G401.6 (cell line): ENCODE measurements around the gene KHNYN.
"Not testable (repeated sequence)": the region's sequence is repeated elsewhere in the genome, so short reads cannot be mapped to it uniquely, and the experiment has no call there.

Source experiments
- FAIRE-seq: peaks from 2 replicates; lab custom pipeline; 2012; peaks lifted over from hg19 to GRCh38; lab: Jason Lieb, UNC

KHNYN gene

DNA sequence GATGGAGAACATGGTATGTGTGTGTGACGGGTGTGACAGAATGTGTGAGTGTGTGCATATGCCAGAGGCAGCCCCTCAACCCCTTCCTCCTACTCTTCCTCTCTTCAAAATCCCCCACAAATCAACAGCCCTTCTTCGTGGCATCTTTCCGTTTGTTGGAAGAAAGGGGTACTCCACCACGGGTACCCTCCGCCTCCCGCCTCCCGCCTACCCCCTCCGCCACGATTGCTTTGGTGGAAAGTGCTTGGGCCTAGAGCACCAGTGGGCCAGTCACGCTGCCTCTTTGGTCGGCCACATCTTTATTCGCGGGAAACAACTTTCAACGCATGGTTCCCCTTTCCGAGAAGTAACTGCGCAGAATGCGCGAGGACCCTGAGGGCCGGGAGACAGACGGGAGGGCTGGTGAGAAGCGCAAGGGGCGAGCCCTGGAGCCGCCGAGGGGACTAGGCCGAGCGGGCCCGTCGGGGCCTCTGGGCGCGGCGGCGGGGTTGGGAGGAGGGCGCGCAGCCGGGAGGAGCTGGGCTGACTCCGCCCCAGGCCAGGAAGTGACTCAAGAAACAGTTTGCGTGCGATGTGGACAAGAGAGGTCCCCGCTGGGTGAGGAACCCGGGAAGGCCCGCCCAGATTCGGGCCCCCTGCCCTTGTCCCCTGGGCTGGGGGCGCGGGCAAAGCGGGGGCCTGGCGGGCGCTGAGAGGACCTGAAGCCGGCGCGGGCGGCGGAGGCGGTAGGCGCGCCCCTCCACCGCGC, at the start of gene KHNYN, which contains the start of gene CBLN3:
Gene KHNYN, plus strand, starts transcription at position 560 of the 748 bp plus-strand sequence. CDS start 777 bp downstream, outside the sequence.
Gene CBLN3, minus strand, starts transcription at position 274 of the 748 bp plus-strand sequence. CDS start 614 bp downstream, outside the sequence.
- FAIRE-seq = no peak

DNA sequence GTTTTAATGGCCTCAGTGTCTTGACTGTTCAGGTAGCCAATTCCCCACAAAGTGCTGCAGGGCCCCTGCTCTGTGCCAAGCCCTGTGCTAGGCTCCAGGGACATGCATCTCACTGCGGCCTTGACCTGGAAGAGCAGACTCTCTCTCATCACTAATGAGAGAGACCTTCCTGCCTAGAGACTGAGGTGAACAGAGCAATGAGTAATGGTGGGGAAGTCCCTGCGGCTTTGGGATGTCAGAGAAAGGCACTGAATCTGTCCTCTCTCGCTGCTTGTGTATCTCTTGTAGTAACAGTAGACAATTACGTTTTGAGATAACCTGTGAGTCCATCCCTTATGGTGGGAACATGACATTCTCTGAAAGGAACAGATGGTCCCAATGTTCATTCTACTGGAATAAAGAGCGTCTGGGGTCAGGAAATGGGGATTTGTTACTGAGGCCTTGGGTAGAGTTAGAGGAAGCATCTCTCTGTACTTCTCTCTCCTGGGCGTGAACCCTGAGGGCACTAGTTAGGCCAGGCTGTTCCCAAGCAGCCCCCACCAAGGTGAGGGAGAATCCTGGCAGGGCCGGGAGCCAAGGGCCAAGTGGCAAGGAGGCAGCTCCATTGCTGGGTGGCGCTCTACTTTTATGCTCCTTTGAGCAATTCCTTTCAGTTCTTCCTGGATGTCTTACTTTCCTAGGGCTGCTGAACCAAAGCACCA, 48.2 kb upstream of the KHNYN start:
- no peak for FAIRE-seq

DNA sequence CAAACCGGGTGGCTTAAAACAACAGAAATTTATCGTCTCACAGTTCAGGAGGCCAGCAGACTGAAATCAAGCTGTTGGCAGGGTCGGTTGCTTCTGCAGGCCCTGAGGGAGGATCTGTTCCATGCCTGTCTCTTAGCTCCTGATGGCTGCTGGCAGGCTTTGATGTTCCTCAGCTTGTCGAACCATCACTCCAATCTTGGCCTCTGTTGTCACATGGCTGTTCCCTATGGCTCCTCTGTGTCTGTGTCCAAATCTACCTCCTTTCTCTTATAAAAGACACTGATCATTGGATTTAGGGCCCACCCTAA, 47.7 kb upstream of the KHNYN start:
- no peak for FAIRE-seq

DNA sequence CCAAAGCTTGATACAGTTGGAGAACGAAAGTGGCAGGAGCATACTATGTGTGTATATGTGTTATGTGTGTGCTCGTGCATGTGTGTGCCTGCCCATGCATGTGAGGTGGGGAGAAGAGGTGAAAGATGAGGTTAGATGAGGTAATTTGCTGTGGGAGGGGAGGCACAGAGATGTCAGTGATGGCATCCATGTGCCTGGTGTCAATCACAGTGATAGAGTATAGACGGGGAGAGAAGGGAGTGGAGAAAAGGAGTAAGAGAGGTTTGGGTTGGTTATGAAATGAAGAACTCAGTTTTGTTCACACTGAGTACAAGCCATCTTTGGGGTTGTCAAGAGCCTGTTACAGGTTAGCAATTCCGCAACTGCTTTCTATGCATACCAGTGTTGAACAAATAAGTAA, 45.6 kb upstream of the KHNYN start:
- no peak for FAIRE-seq

DNA sequence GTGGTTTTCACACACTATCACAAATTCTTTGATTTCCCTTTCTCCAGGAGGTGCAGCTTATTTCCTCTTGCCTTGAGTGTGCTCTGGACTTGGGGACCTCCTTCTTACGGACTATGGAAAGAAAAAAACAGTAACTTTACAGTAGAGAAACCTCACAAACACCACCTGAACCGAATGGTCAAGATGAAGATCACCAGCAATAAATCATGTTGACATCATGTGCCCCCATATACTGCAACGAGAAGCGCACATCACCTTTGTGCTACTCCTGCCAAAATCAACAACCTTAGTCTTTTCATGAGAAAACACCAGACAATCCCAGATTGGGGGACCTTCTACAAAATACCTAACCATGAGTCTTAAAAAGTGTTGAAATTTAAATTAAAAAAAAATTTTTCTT, 44.2 kb upstream of the KHNYN start:
- no peak for FAIRE-seq

DNA sequence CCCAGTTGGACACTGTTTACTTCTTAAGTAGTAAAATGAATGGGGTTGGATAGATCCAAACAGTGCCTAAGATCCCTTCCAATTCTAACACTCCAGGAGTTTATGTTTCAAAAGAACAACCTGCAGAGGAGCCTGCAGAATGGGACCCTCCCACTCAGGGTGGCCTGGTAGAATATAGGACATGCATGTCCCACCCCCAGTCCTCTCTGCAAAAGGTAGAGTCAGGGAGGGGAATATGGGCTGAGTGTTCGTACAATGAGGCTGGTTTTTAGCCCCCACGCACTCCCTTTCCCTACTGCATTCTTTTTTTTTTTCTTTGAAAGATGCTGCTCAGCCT, 42.8 kb upstream of the KHNYN start:
- FAIRE-seq = no peak

DNA sequence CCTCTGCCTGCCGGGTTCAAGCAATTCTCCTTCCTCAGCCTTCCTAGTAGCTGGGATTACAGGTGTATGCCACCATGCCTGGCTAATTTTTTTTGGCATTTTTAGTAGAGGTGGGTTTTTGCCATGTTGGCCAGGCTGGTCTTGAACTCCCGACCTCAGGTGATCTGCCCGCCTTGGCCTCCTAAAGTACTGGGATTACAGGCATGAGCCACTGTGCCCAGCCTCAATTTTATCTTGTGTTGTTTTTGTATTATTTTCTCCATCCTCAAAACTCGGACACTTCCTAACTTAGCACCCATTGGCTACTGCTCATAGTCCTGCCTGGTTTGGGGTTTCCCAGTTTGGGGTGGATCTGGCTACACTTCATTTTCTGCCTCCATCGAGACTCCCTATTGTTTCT, 42.2 kb upstream of the KHNYN start:
- FAIRE-seq = not testable (repeated sequence)

DNA sequence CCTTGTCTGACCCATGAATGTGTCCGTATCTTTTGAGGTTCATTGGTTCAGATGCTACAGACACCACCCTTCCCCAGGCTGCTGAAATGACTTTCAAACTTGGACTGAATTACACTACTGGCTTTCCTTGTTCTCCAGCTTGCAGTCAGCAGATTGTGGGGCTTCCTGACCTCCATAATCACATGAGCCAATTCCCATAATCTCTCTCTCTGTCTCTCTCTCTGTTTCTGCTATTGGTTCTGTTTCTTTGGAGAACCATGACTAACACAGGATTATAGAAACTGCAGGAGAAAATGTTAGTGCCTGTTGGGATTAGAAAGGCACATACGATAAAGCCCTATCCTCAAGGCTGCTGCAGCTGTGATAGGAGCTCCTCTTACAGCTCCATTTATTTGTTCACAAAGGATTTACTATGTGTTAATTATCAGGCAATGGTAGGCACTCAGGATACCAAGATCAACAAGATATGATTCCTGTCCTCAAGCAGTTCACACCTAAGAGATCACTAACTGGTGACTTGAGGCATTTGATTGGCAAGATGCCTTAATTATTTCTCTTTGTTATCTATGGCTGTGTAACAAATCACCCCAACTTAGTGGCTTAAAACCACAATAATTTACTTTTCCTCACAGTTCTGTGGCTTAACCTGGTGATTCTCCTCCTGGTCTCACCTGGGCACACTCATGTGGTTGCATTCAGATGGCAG, 41.1 kb upstream of the KHNYN start:
- FAIRE-seq = no peak

DNA sequence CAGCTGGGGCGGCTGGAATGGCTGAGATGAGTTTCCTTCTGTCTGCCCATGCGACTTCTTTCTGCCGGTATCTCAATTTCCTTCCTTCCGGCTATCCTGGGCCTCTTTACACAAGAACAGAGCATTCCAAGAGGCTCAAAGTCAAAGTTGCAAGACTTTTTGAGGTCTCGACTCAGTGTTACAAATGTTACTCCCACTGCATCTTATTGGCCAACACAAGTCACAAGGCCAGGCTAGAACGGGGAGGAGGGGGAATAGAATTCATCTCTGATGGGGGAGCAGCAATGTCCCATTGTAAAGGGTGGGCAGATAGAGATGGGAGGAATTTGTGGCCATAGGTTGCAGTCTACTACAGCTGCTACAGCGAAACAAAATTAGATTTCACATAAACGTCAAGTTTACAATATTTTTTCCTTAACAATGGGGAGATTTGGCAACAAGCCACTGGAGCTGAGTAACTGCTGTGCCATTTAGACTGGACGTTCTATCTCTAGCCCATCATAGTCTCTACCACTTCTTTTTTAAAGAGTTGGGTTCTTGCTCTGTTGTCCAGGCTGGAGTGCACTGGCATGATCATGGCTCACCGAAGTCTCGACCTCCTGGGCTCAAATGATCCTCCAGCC, 40.4 kb upstream of the KHNYN start:
- no peak for FAIRE-seq

DNA sequence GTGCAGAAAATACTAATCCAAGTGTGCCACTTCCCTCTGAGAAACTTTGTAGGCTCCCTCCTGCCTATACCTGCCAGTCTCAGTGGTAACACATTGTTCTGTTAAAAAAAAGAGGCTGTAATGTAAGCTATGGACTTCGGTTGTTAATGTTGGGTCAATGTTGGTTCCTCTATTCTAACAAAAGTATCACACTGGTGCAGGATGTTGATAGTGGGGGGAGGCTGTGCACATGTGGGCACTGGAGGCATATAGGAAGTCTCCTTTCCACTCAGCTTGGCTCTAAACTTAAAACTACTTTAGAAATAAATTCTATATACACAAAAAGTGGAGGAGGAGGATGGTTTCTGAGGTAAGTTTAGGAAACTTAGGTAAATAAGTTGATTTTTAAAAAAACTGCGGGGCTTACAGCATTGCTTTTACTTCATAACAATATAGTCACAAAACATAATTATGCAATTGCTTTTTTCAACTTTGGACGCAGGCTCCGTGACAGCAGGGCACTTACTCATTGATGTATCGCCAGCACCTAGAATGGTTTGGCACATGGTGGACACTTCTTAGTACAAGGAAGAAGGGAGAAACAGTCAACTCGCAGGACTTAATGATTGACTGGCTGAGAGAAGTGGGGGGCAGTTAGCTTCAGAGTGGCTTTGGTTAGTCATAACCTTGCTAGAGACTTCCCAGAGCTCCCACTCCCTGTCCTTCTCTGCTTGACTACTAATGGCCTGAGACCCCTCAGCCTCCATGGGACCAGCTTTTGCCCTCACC, 38.9 kb upstream of the KHNYN start:
- no peak for FAIRE-seq

DNA sequence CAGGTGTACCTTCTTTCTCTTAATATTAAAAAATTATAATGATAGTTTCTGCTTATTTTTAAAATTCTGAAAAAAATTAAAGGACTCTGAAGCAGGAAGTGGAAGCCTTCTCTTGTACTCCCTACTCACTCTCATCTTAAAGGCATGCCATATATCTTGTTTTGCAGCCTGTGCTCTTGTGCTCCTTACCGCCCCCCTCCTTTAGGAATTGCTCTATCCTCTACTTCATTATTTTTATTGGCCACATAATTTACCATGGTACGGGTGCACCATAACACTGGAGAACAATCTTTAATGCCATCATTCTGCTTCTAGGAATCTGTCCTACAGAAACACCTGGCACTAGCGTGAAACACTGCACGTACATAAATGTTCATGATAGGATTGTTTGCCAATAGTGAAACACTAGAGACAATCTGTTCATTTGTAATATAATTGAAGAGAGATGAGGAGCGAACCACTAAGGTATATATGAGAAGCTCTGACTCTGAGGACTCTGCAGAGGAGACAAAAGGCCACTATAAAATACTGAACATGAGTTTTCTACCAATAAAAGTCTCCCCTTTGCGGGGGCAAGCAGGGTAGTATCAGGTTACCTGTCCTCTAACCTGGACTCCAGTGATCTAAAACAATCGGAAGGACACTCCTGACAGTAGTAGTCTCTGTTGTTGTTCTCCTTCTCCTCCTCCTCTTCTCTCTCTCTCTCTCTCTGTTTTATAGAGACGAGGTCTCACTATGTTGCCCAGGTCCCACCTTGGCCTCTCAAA, 37.2 kb upstream of the KHNYN start:
- no peak for FAIRE-seq

DNA sequence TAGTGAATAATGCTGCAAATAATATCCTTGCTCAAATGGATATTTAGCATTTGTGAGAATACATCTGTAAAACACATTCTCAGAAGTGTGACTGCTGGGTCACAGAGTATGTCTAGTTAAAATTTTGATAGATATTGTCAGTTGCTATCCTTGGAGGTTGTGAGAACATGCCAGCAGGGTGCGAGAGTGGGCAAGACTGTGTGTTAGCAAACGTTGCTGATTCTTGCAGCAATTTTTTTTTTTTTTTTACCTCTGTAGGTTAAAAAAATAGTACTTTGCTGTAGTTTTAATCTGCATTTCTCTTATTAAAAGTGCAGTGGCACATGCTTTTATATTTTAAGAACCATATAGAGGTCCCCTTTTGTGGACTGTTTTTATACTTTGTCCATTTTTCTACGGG, 35.5 kb upstream of the KHNYN start:
- no peak for FAIRE-seq

DNA sequence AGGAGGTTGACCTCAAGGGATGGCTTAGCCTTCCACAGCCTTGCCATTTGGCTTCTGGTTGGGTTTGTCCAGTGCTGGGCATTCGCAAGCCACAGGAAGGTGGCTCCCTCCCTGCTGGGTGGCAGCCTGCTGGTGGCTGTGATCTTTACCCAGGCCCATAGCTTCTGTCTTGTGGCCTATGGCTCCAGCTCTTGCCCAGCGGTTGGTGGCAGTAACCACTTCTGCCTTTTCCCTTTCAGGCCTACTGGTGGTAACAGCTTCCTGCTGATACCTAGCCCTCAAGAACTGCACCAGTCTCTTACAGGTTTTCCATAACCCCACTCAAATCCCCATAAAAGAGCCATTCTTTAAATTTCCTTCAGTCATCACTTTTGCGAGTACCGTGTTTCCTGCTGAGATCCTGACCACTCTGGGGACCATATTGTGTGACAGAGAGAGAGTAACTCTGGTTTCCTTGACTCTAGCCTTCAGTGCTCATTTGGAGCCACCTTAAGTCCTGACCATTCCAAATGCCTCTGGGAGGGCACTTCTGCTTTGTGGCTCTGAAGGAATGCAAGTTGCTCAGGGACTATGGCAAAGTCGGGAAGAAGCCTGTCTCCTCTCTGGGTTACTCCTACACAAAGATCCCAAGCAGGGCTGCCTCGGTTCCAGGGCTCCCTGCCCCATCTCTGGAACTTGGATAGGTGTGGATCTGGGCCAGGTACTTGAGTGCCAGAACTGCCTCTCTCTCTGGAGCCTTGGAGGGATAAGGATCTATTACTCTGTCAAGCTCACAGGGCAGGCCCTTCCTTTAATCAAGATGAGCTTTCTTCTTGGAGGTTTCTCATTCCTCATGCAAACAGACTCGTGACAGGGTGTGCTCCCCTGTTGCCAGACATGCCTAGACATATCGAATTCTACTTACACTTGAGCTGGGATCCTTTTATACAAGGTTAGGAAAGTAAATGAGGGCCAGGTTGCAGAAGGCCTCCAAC, 33.9 kb upstream of the KHNYN start:
- no peak for FAIRE-seq

DNA sequence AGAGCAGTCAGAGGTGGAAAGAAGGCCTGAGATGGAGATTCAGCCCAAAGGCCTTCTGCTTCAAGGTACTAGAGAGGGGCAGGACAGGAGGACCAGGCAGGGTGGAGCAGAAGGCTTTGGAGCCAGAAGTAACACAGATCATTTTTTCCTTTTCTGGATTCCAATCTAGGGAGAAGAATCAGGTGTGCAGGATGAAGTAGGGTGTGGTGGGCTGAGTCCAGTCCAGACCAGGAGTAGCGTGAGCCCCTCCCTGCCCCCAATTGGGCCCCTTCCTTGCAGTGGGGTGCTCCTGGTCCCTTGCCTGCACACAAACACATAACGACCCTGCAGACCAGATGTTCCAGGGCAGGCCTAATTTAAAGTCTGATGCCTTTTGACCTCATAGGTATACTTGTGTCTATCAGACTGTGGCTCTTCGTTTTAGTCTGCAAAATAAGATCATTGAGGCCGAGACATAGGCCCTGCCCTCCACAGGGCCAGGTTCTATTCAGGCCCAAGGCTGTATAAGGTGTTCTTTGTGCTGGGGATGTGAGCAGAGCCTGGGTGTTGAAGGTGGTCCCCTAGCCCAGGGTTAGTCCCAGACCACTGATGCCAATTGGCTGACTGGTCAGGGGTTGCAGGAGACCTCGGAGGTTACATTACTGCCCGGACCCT, 32.0 kb upstream of the KHNYN start:
- no peak for FAIRE-seq

DNA sequence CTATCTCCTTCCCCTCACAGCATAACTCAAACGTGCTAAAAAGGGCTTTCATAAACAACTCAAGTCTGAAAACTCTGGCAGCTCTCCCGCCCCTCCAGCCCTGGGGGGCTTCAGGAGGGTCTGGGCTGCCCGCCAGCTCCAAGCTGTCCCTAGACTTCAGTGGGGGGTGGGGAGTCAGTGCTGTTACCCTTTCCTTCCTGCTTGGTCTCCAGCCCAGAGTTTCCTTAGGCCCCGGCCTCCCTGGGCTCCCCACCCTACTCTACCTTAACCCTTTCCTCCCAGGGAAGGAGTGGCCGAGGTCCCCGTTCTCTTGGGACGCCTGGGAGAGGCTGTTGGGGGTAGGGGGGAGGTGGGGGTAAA, 31.5 kb upstream of the KHNYN start:
- FAIRE-seq = no peak

DNA sequence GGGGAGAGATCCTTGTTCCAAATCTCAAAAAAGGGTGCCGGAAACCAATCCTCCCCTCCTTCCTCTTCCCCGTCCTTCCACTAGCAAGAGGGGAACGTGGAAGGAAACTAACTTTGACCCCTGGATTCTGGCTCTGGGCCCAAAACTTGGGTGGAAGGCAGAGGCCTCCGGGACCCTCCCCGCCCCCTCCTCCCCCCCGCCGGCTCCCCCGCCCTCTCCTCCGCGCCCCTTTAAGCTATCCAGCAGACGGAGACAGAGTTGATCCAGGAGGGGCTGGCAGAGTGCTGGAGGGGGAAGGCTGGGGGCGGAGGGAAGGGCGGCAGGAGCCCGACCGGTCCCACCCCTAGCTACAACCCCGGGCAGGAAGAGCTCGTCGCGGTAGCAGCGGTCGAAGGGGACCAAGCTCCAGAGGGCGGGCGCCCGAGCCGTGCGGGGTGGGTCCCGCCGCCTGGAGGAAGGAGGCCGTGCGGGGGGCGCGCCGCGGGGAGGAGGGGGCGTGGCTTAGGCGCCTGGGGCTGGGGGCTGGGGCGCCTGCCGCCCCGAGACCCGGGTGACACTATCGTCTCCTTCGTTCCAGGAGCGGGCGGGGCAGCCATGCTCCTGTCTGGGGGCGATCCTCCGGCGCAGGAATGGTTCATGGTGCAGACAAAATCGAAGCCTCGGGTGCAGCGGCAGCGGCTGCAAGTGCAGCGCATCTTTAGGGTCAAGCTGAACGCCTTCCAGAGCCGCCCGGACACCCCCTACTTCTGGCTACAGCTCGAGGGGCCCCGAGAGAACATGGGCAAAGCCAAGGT, 30.9 kb upstream of the KHNYN start, which contains the start of gene NYNRIN:
Gene NYNRIN, plus strand, starts transcription at position 351 of the 794 bp plus-strand sequence. Its CDS starts 244 bp downstream, at position 595.
- FAIRE-seq = no peak

DNA sequence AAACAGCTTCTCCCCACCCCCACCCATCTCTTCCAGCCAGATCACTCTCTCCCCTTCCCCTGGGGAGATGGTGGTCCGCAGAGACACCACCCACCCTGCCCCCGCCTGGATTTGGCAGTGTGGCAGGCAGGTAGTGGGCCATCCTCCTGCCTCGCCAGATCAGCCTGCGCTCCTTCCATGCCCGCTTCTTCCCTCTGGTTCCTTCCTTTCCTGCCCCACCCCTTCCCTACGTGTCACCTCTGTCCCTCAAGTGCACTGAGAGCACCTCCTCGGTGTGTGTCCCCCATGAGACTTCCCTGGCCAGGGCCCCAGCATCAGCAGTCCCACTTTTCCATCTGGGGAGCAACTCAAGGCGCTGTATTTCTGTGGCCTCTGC, 30.3 kb upstream of the KHNYN start:
- no peak for FAIRE-seq

DNA sequence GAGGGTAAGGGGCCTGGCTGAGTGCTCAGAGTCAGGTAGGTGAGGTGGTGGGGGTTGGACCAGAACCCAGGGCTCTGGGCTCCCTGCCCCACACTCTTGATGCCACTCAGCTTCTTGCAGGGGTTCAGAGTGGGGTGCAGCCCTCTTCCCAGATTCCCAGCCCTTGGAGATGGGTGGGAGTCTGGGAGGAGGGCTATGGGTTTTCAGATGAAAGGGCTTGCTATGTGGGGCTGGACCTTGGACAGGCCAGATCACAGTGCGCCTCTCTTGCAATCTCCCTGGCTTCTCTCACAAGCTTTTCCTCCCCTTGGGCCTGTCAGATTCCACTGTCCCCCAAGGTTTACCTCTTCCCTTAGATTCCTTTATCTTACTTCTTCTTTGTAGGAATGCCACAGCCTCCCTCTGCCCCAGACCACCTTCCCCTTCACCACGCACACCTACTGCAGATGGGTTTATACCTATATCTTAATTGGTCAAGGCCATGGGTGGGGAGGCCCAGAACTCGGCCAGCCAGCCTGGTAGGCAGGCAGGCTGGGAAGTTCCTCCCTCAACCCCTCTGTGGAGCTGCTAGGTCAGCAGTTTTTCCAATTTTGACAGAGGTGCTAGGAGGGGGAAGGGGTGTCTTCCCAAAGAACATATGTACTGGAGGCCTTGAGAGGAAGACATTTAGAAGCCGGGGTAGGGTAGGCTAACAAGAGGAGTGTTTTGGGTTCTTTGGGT, 29.6 kb upstream of the KHNYN start:
- no peak for FAIRE-seq
